ENCODE measurements around the gene ACP4.

ACP4 gene

GRCh38 chr19:50843701-50844221, 53.5 kb downstream of the ACP4 start:
- Histone ChIP-seq H3K27ac (ENCODE audit: poor library complexity, severe bottlenecking) (no peak overlapping the region), H3K4me1 (ENCODE audit: insufficient read depth, poor library complexity, severe bottlenecking) (no peaks in the 10 kb centered on the region), H3K9me3 (ENCODE audit: severe bottlenecking) (no peaks in the 10 kb centered on the region), H3K36me3 (ENCODE audit: low read depth) (no peaks in the 10 kb centered on the region), H3K27me3 (ENCODE audit: insufficient read depth, poor library complexity, severe bottlenecking) (peaks cover 8% of the 10 kb centered on the region), H3K4me3 (ENCODE audit: severe bottlenecking) (no peak overlapping the region)
- ATAC-seq (ENCODE audit: low read depth) (no peak), DNase-seq (ENCODE audit: low spot score) (no peak)
- TF ChIP-seq CTCF (IDR thresholded peaks at IDR 0.05; ENCODE audit: poor library complexity, severe bottlenecking): no peak

GRCh38 chr19:50844296-50844935, 54.2 kb downstream of the ACP4 start:
- ATAC-seq (ENCODE audit: low read depth): no peak
- Histone ChIP-seq H3K9me3 (ENCODE audit: severe bottlenecking) (no peaks in the 10 kb centered on the region), H3K27ac (ENCODE audit: poor library complexity, severe bottlenecking) (no peak overlapping the region), H3K27me3 (ENCODE audit: insufficient read depth, poor library complexity, severe bottlenecking) (peaks cover 9% of the 10 kb centered on the region), H3K4me3 (ENCODE audit: severe bottlenecking) (no peak overlapping the region), H3K4me1 (ENCODE audit: insufficient read depth, poor library complexity, severe bottlenecking) (no peaks in the 10 kb centered on the region), H3K36me3 (ENCODE audit: low read depth) (no peaks in the 10 kb centered on the region)
- no peak for TF ChIP-seq CTCF (IDR thresholded peaks at IDR 0.05; ENCODE audit: poor library complexity, severe bottlenecking)
- DNase-seq (ENCODE audit: low spot score): no peak
